Gastrocnemius medialis (tissue), 4 donors: ENCODE measurements around the gene IER5. TPM values are rescaled to one million over a fixed set of nuclear protein-coding genes. Genes with fewer than 3 reads are reported as not detected.
A peak's percentile ranks its signal among the peaks of the same experiment; 100 is the strongest.

Experiments used
- ATAC-seq, 2 donors: fragments of 150-250 bp; one replicate each; pipeline ENCODE4 v1.9.1; 2016
- DNase-seq, 2 donors: peaks; one replicate each; pipeline ENCODE4 v3.0.0-alpha.2; 2019
- H3K27ac ChIP-seq, 4 donors: fragments of 200-600 bp; sonication (generic); 1 replicate in 1 of 4; 2 replicates in 3 of 4; pipeline ENCODE4 v1.5.1; 2016 to 2018; ENCODE audit warnings: mild to moderate bottlenecking in 2 of 4, moderate library complexity in 1 of 4
- H3K27me3 ChIP-seq, 3 donors: fragments of 200-600 bp; sonication (generic) in 2 of 3; 1 replicate in 1 of 3; 2 replicates in 2 of 3; pipeline versions ENCODE4 v1.5.1 to v1.6.0; 2016 to 2019; ENCODE audit warnings: mild to moderate bottlenecking in 1 of 3, moderate library complexity in 1 of 3
- H3K36me3 ChIP-seq, 2 donors: fragments of 200-600 bp; sonication (generic) in 1 of 2; one replicate each; pipeline ENCODE4 v1.5.1; 2017 to 2018
- H3K4me1 ChIP-seq, 2 donors: fragments of 200-600 bp; sonication (generic) in 1 of 2; one replicate each; pipeline ENCODE4 v1.5.1; 2016 to 2017; ENCODE audit warnings: mild to moderate bottlenecking in 2 of 2
- H3K4me3 ChIP-seq, 4 donors: fragments of 200-600 bp; sonication (generic) in 3 of 4; 1 replicate in 1 of 4; 2 replicates in 3 of 4; pipeline ENCODE4 v1.5.1; 2016 to 2019; ENCODE audit warnings: mild to moderate bottlenecking in 2 of 4
- H3K9me3 ChIP-seq, 3 donors: fragments of 200-600 bp; sonication (generic) in 2 of 3; 1 replicate in 1 of 3; 2 replicates in 2 of 3; pipeline ENCODE4 v1.5.1; 2016 to 2019
- CTCF ChIP-seq, 5 experiments: fragments of 450-650 bp in 3 of 5; fragments of 200-600 bp in 2 of 5; sonication (generic) in 2 of 5; IDR thresholded peaks in 4 of 5; conservative IDR thresholded peaks in 1 of 5; 1 replicate in 4 of 5; 2 replicates in 1 of 5; pipeline ENCODE4 v1.5.1; 2016 to 2019; ENCODE audit warnings: antibody characterized with exemption in 5 of 5, mild to moderate bottlenecking in 3 of 5, moderate library complexity in 3 of 5
- POLR2A ChIP-seq, 2 donors: fragments of 450-650 bp; IDR thresholded peaks; one replicate each; pipeline ENCODE4 v1.6.1; 2017; ENCODE audit warnings: antibody characterized with exemption in 2 of 2, mild to moderate bottlenecking in 2 of 2, moderate library complexity in 2 of 2
- in situ Hi-C, 4 donors: fragments of 200-750 bp; cut with MboI; loops; one replicate each; pipeline versions ENCODE4 v1.15.0 to v1.8.0; 2017; ENCODE audit warnings: low sequenced_read_pairs in 4 of 4
- intact Hi-C: fragments of 100-400 bp; cut with DNase I; formaldehyde crosslinking; loops from one replicate; pipeline ENCODE4 v1.15.1; 2023; ENCODE audit warnings: low total_unique reads
- total RNA-seq, 4 donors: library from RNA; depleted of rRNA; stranded (reverse); fragments of >200 nt; gene quantifications; one replicate each; pipeline versions ENCODE4 v1.1.0 to v1.2.3, GENCODE V29; 2016

IER5 gene
- total RNA-seq, 4 donors from 2014 or later: 18.7 to 39.8 (median 26.1) TPM

- peak in 1 of 2 donors; percentile 4 for DNase-seq
- Histone ChIP-seq H3K4me3 (no peak overlapping the region), H3K9me3 (no peaks in the 10 kb centered on the region), H3K4me1 (peaks cover 7 to 8% of the 10 kb centered on the region in 2 donors), H3K36me3 (no peaks in the 10 kb centered on the region), H3K27ac (no peak overlapping the region), H3K27me3 (no peaks in the 10 kb centered on the region)
- no peak for ATAC-seq
- intact Hi-C loops (no loop called here), in situ Hi-C loops (no loop called here)
- TF ChIP-seq POLR2A (IDR thresholded peaks at IDR 0.05) (no peak), CTCF (IDR thresholded peaks at IDR 0.05 in 4 of 5, conservative IDR thresholded peaks at IDR 0.05 in 1 of 5) (no peak)
Observed at GRCh38 chr1:181133441-181133951, 45.0 kb downstream of the IER5 start.

- no peaks in the 10 kb centered on the region for H3K36me3 ChIP-seq
- no peak overlapping the region for H3K27ac ChIP-seq
- H3K27me3 ChIP-seq: no peaks in the 10 kb centered on the region
- H3K9me3 ChIP-seq: no peaks in the 10 kb centered on the region
- no peak overlapping the region for H3K4me3 ChIP-seq
- intact Hi-C loops (no loop called here), in situ Hi-C loops (no loop called here)
- peak in 1 of 2 donors; percentile 5 for DNase-seq
- no peak for ATAC-seq
- H3K4me1 ChIP-seq: peaks cover 2 to 8% of the 10 kb centered on the region in 2 donors
- no peak for TF ChIP-seq POLR2A (IDR thresholded peaks at IDR 0.05)
Observed at GRCh38 chr1:181133969-181134418, 45.5 kb downstream of the IER5 start.

GRCh38 chr1:181134543-181135436, 46.3 kb downstream of the IER5 start:
- in situ Hi-C loops: no loop called here
- peak overlapping the region in 2 of 4 donors; percentile 3 to 55 for H3K27ac ChIP-seq
- peaks cover 0 to 12% of the 10 kb centered on the region in 2 donors for H3K4me1 ChIP-seq
- TF ChIP-seq POLR2A (IDR thresholded peaks at IDR 0.05): no peak
- no peak for TF ChIP-seq CTCF (IDR thresholded peaks at IDR 0.05 in 4 of 5, conservative IDR thresholded peaks at IDR 0.05 in 1 of 5)
- no peaks in the 10 kb centered on the region for H3K36me3 ChIP-seq
- H3K27me3 ChIP-seq: no peaks in the 10 kb centered on the region
- intact Hi-C loops: no loop called here
- no peaks in the 10 kb centered on the region for H3K9me3 ChIP-seq
- DNase-seq (peak in 1 of 2 donors; percentile 58), ATAC-seq (peak in 1 of 2 donors; percentile 25)
- H3K4me3 ChIP-seq: no peak overlapping the region

- Histone ChIP-seq H3K9me3 (no peaks in the 10 kb centered on the region), H3K4me3 (no peak overlapping the region), H3K4me1 (peaks cover 0 to 16% of the 10 kb centered on the region in 2 donors), H3K27me3 (no peaks in the 10 kb centered on the region), H3K36me3 (no peaks in the 10 kb centered on the region), H3K27ac (peak overlapping the region in 3 of 4 donors; percentile 3 to 55 (median 23))
- DNase-seq: peak in 1 of 2 donors; percentile 10
- TF ChIP-seq CTCF (IDR thresholded peaks at IDR 0.05 in 4 of 5, conservative IDR thresholded peaks at IDR 0.05 in 1 of 5) (peak in 2 of 5 experiments; percentile 14 to 32), POLR2A (IDR thresholded peaks at IDR 0.05) (no peak)
- peak in 1 of 2 donors; percentile 42 for ATAC-seq
- in situ Hi-C loops: no loop called here
- intact Hi-C loops: no loop called here
Observed at GRCh38 chr1:181135437-181135731, 46.9 kb downstream of the IER5 start.
